Adipocyte (in vitro differentiated cells): Measurements from ENCODE around the gene SLC35F1.

Experiments used
- DNase-seq: peaks from one replicate; pipeline ENCODE4 v3.0.0-alpha.2; 2015; ENCODE audit warnings: low read depth
- H3K27me3 ChIP-seq: replicated peaks from 2 replicates; pipeline ENCODE4 v1.7.0; 2013; ENCODE audit warnings: mild to moderate bottlenecking, low read length, moderate library complexity; ENCODE audit not compliant: control insufficient read depth, insufficient read depth
- H3K36me3 ChIP-seq: 2 replicates; pipeline ENCODE4 v1.7.0; 2013; ENCODE audit warnings: low read length, mild to moderate bottlenecking, moderate library complexity; ENCODE audit not compliant: control insufficient read depth, insufficient read depth, severe bottlenecking
- H3K4me1 ChIP-seq: 2 replicates; pipeline ENCODE4 v1.7.0; 2013; ENCODE audit warnings: mild to moderate bottlenecking, low read length, moderate library complexity; ENCODE audit not compliant: control insufficient read depth, insufficient read depth
- H3K4me3 ChIP-seq: 2 replicates; pipeline ENCODE4 v1.7.0; 2013; ENCODE audit warnings: mild to moderate bottlenecking, low read length, moderate library complexity
- H3K9ac ChIP-seq: 2 replicates; pipeline ENCODE4 v1.7.0; 2013; ENCODE audit warnings: mild to moderate bottlenecking, low read length, moderate library complexity
- H3K9me3 ChIP-seq: 2 replicates; pipeline ENCODE4 v1.7.0; 2013; ENCODE audit warnings: mild to moderate bottlenecking, low read length, moderate library complexity; ENCODE audit not compliant: control insufficient read depth

The SLC35F1 gene

DNA sequence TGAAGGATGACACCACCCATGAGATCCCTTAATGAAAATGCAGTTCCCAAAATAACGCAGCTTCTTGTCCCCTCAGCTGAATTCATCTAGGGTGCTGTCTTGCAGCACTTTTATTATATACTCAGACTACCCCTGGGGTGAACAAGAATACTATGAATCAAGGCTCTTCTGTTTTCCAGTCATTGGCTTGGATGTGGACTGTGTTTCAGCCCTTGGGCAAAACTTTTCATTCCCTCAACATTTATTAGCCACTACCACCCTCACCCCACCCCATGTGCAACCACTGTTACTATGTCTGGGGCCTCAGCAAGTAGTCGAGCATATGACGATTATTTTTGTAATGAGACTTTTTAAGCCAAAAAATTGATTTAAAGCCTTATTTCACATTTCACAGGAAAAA is 321.8 kb downstream of the SLC35F1 start:
- H3K9ac ChIP-seq, result no peak overlapping the region
- H3K36me3 ChIP-seq, result no peaks in the 10 kb centered on the region
- peaks cover 1% of the 10 kb centered on the region for H3K27me3 ChIP-seq
- no peak for DNase-seq
- no peaks in the 10 kb centered on the region for H3K4me1 ChIP-seq
- H3K4me3 ChIP-seq, result no peak overlapping the region
- H3K9me3 ChIP-seq, result no peaks in the 10 kb centered on the region

DNA sequence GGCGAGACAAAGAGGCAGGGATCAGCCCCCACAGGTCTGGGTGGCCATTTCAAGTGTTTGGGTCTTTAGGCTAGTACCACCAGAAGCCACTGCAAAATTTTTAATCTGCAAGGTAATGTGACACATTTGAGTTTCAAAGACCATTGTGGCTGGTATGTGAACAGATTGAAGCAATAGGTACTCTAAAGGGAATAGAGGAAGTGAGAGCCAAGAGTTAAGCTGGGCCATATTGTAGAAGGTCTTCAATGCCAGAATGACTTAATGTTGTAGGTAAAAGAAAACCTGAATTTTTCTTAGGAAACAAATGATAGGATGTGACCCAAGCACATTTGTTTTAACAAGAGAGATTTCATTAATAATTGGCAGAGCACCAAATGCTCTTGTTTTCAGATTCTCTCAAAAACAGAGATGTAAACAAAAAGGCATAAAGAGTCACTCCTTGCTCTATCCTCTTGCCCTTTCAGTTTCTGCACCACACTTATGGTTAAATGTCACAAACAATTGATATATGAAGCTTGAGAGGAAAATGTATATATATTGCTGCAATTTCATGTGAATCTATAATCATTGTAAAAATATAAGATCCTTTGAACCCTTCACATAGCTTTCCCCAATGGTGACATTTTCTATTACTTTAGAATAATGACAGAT is 333.9 kb downstream of the SLC35F1 start:
- Histone ChIP-seq H3K27me3 (peaks cover 24% of the 10 kb centered on the region), H3K36me3 (no peaks in the 10 kb centered on the region), H3K9me3 (peaks cover 5% of the 10 kb centered on the region), H3K4me1 (no peaks in the 10 kb centered on the region), H3K9ac (no peak overlapping the region), H3K4me3 (no peak overlapping the region)
- DNase-seq, result no peak

DNA sequence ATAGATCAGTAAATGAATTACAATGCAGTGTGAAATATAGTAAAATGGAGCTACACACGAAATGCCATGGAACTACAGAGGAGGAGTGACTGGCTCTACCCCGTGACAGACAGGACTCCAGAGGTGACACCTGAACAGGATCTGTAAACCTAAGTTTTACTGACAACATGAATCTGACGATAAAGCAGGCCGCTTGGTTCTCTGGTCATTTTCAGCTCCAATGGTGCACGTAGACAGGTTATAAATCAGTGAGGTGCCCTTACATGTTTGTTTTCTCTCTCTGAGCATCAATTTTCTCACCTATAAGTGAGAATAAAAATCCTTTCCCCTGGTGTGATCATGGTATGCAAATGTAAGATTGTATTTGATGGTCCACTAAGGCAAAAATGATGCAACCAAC is 339.3 kb downstream of the SLC35F1 start:
- H3K4me1 ChIP-seq, result no peaks in the 10 kb centered on the region
- H3K9me3 ChIP-seq, result peaks cover 13% of the 10 kb centered on the region
- H3K9ac ChIP-seq, result no peak overlapping the region
- no peak for DNase-seq
- H3K4me3 ChIP-seq, result no peak overlapping the region
- peaks cover 24% of the 10 kb centered on the region for H3K27me3 ChIP-seq
- H3K36me3 ChIP-seq, result no peaks in the 10 kb centered on the region

DNA sequence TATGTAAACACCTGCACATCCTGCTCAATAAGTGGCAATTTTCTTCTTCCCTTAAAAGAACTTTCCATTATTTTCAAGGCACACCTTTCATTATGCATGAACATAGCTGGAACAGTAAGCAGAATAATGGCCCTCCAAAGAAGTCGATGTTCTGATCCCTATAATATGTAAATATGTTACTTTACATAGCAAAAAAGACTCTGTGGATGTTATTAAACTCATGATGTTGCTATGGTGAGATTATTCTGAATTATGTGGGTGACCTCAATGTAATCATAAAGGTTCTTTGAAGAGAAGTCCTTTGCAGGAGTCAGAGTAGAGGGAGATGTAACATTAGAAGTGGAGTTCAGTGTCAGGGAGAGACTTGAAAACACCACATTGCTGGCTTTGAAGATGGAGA is 341.1 kb downstream of the SLC35F1 start:
- H3K27me3 ChIP-seq, result peaks cover 24% of the 10 kb centered on the region
- H3K36me3 ChIP-seq, result no peaks in the 10 kb centered on the region
- DNase-seq, result no peak

DNA sequence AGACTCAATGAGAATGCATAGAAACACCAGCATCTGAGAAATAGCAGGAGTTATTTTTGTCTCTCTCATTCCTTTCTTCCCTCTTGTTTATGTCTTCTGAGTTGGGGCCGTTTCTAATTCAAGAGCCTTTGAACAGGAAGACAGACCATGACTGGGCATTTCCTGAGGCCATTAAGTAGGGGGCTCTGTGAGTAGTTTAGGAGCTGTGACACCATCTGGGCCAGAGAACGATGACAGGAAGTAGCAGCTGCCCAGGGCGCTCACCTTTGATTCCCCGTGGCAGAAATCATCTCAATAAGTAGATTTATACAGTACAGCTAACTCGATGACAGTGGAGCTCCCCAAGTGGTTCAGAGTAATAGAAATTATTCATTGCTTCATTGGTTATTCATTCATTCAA is 342.6 kb downstream of the SLC35F1 start:
- Histone ChIP-seq H3K4me1 (no peaks in the 10 kb centered on the region), H3K36me3 (no peaks in the 10 kb centered on the region), H3K27me3 (peaks cover 15% of the 10 kb centered on the region), H3K4me3 (no peak overlapping the region), H3K9me3 (peaks cover 13% of the 10 kb centered on the region), H3K9ac (no peak overlapping the region)
- DNase-seq, result no peak

More for the DNA sequence above, 341.1 kb downstream of the SLC35F1 start:
- no peaks in the 10 kb centered on the region for H3K4me1 ChIP-seq
- no peak overlapping the region for H3K9ac ChIP-seq
- H3K4me3 ChIP-seq, result no peak overlapping the region
- peaks cover 13% of the 10 kb centered on the region for H3K9me3 ChIP-seq

DNA sequence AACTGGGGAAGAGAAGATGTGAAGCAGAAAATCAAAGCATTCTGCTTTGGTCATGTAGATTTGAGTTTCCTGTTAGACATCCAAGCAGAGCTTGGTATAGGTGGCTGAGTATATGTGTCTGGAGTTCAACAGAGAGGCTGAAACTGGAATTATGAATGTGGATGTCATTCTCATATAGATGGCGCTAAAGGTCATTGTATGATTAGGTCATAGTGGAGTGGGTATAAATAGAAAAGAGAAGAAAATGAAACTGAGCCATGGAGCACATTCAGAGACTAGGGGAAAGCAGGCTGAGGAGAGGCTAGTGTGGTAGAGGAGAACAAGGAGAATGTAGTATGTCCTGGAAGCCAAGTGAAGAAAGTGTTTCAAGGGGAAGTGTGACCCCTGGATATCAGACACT is 345.4 kb downstream of the SLC35F1 start:
- no peak overlapping the region for H3K9ac ChIP-seq
- peaks cover 3% of the 10 kb centered on the region for H3K27me3 ChIP-seq
- no peaks in the 10 kb centered on the region for H3K4me1 ChIP-seq
- H3K9me3 ChIP-seq, result peaks cover 2% of the 10 kb centered on the region
- DNase-seq, result no peak
- no peaks in the 10 kb centered on the region for H3K36me3 ChIP-seq
- no peak overlapping the region for H3K4me3 ChIP-seq

DNA sequence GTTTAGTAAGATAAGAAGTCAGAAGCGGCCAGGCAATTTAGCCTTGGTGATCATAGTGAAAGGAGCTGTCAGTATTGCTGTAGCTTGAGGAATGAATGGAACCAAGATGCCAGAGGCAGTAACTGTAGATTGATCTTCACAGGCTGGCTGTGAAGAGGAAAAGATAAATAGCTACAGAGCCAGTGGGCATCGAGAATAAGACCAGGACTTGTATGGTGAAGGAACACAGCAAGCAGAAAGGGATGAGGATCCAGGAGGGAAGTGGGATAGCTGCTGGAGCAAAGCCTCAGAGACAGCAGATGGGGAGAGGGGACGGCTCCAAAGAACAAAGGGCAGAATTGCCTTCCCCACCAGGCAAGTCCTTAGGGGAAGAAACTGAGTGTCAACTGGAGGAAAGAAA is 346.7 kb downstream of the SLC35F1 start:
- DNase-seq, result no peak
- H3K9ac ChIP-seq, result no peak overlapping the region
- no peak overlapping the region for H3K4me3 ChIP-seq
- H3K27me3 ChIP-seq, result no peaks in the 10 kb centered on the region
- H3K9me3 ChIP-seq, result no peaks in the 10 kb centered on the region
- H3K36me3 ChIP-seq, result no peaks in the 10 kb centered on the region
- no peaks in the 10 kb centered on the region for H3K4me1 ChIP-seq

DNA sequence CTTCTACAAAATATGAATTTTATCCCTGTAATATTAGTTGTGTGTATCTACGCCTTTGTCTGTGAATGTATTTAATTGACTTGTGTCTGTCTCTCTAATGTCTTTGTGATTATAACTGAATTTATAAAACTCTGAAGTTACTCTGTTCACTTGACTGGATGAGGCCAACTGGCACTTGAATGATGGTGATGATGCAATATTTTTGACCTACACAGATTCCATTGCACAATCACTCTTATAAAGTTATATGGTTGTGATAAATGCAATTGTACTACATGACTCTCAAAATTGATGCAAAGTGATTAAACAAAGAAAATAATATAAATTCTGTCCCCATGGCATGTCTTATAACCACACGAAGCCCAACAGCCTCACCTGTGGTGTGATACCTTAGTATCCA is 353.8 kb downstream of the SLC35F1 start:
- Histone ChIP-seq H3K27me3 (no peaks in the 10 kb centered on the region), H3K9me3 (no peaks in the 10 kb centered on the region), H3K9ac (no peak overlapping the region), H3K4me3 (no peak overlapping the region), H3K4me1 (no peaks in the 10 kb centered on the region), H3K36me3 (no peaks in the 10 kb centered on the region)
- peak; percentile 36 for DNase-seq

DNA sequence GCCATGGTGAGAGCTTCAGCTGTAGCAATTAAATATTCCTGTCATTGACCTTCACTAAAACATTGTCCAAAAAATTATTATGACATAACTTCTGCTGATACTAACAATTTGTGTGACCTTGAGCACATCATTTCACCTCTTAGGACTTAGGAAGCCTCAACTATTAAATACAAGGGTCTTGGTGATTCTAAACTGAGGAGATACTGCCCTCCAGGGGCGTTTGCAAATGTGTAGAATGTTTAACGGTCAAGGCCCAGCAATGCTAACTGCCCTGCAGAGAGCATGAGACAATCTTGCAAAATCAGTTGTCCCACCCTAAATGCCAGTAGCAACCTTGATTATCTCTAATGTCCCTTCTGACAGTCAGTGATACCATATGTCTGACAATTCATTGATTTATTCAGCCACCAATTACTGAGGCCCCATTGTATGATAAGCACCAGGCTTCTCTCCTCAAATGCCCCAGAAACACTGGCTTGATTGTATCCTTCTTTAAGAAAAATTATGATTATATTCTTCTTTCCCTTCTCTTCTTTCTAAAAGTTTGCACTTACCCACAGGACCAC is 356.9 kb downstream of the SLC35F1 start:
- no peaks in the 10 kb centered on the region for H3K27me3 ChIP-seq
- peak; percentile 17 for DNase-seq
- H3K9me3 ChIP-seq, result no peaks in the 10 kb centered on the region
- no peak overlapping the region for H3K4me3 ChIP-seq
- H3K4me1 ChIP-seq, result no peaks in the 10 kb centered on the region
- H3K36me3 ChIP-seq, result no peaks in the 10 kb centered on the region
- H3K9ac ChIP-seq, result no peak overlapping the region

DNA sequence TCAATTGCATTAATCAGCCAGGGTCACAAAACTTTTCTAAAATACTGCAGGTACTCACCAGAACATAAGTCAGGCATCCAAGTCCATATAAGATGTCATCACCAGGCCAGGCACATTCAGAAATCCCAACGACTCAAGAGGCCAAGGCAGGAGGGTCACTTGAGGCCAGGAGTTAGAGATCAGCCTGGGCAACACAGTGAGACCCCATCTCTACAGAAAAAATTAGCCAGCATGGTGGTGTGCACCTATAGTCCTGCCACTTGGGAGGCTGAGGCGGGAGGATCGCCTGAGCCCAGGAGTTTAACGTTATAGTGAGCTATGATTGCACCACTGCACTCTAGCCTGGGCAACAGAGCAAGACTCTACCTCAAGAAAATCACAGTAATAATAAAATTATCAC is 362.6 kb downstream of the SLC35F1 start:
- H3K36me3 ChIP-seq, result no peaks in the 10 kb centered on the region
- H3K27me3 ChIP-seq, result no peaks in the 10 kb centered on the region
- H3K4me1 ChIP-seq, result no peaks in the 10 kb centered on the region
- no peak for DNase-seq
- H3K9ac ChIP-seq, result no peak overlapping the region
- H3K9me3 ChIP-seq, result no peaks in the 10 kb centered on the region
- H3K4me3 ChIP-seq, result no peak overlapping the region

DNA sequence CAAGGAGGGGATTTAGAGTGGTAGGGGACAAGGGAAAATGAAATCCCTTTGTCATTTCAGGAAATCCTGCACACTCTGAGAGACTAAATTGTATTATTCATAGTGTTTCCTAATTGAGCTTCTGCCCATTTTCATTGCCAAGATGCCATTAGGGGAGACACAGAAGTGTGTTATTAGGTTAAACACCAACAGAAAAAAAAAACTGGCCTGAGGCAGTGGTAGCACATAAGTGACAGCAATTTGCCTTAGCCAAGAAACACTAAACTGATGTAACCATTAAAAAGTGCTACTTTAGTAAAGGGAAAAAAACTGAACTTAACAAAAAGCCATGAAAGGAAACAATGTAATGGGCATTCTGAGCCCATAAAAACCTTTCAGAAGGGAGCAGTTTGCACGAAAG is 370.6 kb downstream of the SLC35F1 start:
- Histone ChIP-seq H3K4me3 (no peak overlapping the region), H3K27me3 (peaks cover 11% of the 10 kb centered on the region)

DNA sequence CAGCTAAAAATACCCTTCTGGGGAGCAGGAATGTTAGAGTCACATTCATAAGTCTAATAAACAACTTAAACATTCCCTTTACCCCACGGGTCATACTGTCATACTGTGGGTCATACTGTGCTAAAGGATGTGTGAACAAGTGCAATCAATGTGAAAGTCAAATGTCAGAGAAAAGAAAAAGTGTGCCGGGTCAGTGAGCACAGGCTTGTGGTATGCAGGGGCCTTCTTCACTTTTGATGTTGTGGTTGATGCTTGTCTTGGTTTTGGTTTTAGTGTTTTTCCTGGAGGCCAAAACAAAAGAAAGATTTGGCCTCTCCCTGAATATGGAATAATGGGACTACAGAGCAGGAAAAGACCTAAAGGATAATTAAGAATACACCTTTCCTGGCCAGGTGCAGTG is 373.1 kb downstream of the SLC35F1 start:
- H3K36me3 ChIP-seq, result no peaks in the 10 kb centered on the region
- no peak overlapping the region for H3K9ac ChIP-seq
- no peak for DNase-seq
- no peaks in the 10 kb centered on the region for H3K9me3 ChIP-seq
- H3K4me1 ChIP-seq, result peaks cover 13% of the 10 kb centered on the region
- H3K4me3 ChIP-seq, result no peak overlapping the region
- peaks cover 16% of the 10 kb centered on the region for H3K27me3 ChIP-seq

More for the DNA sequence above, 370.6 kb downstream of the SLC35F1 start:
- H3K36me3 ChIP-seq, result no peaks in the 10 kb centered on the region
- peaks cover 9% of the 10 kb centered on the region for H3K4me1 ChIP-seq
- no peaks in the 10 kb centered on the region for H3K9me3 ChIP-seq
- DNase-seq, result no peak
- no peak overlapping the region for H3K9ac ChIP-seq
